Thoracic aorta (tissue), 2 donors: ENCODE data around the gene PAQR7. TPM values are rescaled to one million over a fixed set of nuclear protein-coding genes. Genes with fewer than 3 reads are reported as not detected.

ENCODE experiments used
- ATAC-seq: fragments of 150-250 bp; one replicate; pipeline ENCODE4 v1.8.0; 2017; ENCODE audit warnings: low read depth; ENCODE audit not compliant: insufficient number of reproducible peaks, low FRiP score
- DNase-seq: peaks from one replicate; pipeline ENCODE4 v3.0.0-alpha.2; 2020; ENCODE audit warnings: low spot score
- H3K27ac ChIP-seq, 2 donors: fragments of 200-600 bp; sonication (generic); 1 replicate in 1 of 2; 2 replicates in 1 of 2; pipeline ENCODE4 v1.5.1; 2016; ENCODE audit warnings: mild to moderate bottlenecking in 2 of 2, moderate library complexity in 2 of 2
- H3K27me3 ChIP-seq: fragments of 200-600 bp; sonication (generic); replicated peaks from 2 replicates; pipeline ENCODE4 v1.6.0; 2016; ENCODE audit warnings: mild to moderate bottlenecking; ENCODE audit not compliant: insufficient read depth
- H3K36me3 ChIP-seq: fragments of 200-600 bp; sonication (generic); one replicate; pipeline ENCODE4 v1.5.1; 2016
- H3K4me1 ChIP-seq, 2 donors: fragments of 200-600 bp; sonication (generic); 1 replicate in 1 of 2; 2 replicates in 1 of 2; pipeline versions ENCODE4 v1.5.1 to v1.6.0; 2016; ENCODE audit warnings: low read depth in 2 of 2, mild to moderate bottlenecking in 1 of 2; ENCODE audit not compliant: control insufficient read depth in 1 of 2
- H3K4me3 ChIP-seq: fragments of 200-600 bp; sonication (generic); 2 replicates; pipeline ENCODE4 v1.5.1; 2016; ENCODE audit warnings: mild to moderate bottlenecking
- H3K9me3 ChIP-seq: fragments of 200-600 bp; sonication (generic); 2 replicates; pipeline ENCODE4 v1.5.1; 2016
- total RNA-seq, 2 donors: library from RNA; depleted of rRNA; stranded (reverse); fragments of >200 nt; gene quantifications; one replicate each; pipeline versions ENCODE4 v1.1.0 to v1.2.3, GENCODE V29; 2016
- TF ChIP-seq, protein P1 (sequence below): fragments of 200-600 bp; sonication (generic); IDR thresholded peaks from one replicate; pipeline ENCODE4 v1.5.1; 2019; ENCODE audit warnings: antibody characterized with exemption

Gene PAQR7
- total RNA-seq, 2 donors from 2014 or later = 7.0 to 7.1 TPM

DNA sequence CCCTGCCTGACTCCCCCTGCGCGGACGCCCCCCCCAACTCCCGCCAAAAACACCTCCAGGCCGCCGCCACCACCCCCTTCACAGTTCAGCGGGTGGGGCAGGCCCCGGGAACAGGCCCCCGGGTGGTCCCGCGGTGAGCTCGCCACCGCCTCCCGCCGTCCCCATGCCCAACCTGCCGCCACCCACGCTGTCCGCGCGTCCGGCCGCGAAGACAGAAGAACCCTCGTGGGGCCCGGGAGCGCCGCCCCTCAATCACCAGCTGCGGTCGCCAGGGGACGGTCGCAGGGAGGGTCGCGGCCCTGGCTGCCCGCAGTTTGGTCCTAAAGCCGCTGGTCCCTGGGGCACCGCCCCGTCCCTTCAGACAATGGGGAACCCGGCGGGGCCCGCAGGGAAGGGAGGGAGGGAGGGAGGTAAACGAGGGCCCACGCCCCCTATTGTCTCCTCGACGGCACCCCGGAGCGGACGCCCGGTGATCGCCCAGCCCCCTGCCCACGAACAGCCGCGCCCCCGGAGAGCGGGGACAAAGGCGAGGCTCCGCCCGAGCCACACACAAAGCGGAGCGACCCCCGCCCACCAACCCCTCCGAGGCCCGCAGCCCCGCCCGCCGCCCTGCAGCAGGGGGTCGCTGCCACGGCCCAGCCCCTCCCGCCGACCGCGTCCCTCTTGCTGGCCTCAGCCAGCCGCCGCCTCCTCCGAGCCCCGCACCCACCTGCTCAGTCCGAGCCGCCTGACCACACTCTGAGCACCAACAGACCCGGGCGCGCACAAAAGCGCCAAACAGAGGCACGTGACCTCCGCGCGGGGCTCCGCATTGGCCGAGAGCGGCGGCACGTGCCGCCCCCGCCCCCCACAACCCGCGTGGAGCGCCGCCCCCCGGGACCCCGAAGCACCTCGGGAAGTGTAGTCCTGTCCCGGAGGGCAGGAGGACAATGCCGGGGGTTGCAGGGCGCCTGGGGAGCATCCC, 30.5 kb upstream of the PAQR7 start, which contains the start of gene STMN1:
TSS of gene STMN1 (minus strand) at position 740 of the 964 bp plus-strand sequence. CDS start 1,743 bp downstream, outside the sequence.
- Histone ChIP-seq H3K36me3 (no peaks in the 10 kb centered on the region), H3K4me1 (peaks cover 3 to 20% of the 10 kb centered on the region in 2 donors), H3K9me3 (no peaks in the 10 kb centered on the region), H3K4me3 (peak within 1 kb of the TSS; percentile 88), H3K27ac (peak within 1 kb of the TSS; percentile 43 to 54), H3K27me3 (no peaks in the 10 kb centered on the region)
- DNase-seq (peak; percentile 58), ATAC-seq (peak; percentile 37)
- TF ChIP-seq, protein P1, sequence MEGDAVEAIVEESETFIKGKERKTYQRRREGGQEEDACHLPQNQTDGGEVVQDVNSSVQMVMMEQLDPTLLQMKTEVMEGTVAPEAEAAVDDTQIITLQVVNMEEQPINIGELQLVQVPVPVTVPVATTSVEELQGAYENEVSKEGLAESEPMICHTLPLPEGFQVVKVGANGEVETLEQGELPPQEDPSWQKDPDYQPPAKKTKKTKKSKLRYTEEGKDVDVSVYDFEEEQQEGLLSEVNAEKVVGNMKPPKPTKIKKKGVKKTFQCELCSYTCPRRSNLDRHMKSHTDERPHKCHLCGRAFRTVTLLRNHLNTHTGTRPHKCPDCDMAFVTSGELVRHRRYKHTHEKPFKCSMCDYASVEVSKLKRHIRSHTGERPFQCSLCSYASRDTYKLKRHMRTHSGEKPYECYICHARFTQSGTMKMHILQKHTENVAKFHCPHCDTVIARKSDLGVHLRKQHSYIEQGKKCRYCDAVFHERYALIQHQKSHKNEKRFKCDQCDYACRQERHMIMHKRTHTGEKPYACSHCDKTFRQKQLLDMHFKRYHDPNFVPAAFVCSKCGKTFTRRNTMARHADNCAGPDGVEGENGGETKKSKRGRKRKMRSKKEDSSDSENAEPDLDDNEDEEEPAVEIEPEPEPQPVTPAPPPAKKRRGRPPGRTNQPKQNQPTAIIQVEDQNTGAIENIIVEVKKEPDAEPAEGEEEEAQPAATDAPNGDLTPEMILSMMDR = peak; percentile 12

DNA sequence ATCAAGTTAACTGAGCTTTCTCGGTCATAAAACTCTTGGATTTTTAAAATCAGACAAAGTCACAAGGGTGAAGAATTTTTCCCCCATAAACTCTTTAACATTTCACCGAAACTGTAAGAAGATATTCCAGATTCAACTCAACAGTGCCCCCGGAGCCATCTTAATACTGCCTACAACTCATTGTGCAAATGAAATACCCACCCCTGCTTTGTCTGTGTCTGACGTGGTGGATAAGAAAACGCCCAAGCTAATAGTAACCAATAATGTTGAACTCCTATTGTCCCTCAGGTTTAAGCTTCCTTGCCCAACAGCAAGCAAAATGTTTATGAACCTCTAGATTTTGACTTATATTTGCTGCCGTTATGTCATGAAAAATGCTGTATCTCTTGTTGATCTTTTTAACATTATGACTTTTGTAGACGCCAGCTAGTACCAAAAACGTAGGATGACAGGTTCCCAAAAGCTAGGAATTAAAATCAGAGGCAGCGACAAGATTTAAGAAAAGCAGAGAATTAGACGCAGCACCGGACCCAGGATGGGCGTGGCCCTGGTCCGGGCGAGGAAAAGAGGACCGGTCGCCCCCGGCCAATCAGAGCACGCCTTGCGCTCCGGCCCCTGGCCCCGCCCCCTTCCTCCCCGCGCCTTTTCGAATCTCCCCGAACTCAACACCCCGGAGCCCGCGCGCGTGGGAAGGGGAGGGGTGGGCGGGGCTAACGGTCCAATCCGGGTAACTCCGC, 29.6 kb upstream of the PAQR7 start:
- TF ChIP-seq, protein P1 = no peak
- Histone ChIP-seq H3K27ac (peak overlapping the region; percentile 9 to 54), H3K36me3 (no peaks in the 10 kb centered on the region), H3K9me3 (no peaks in the 10 kb centered on the region), H3K4me1 (peaks cover 3 to 20% of the 10 kb centered on the region in 2 donors), H3K27me3 (no peaks in the 10 kb centered on the region), H3K4me3 (peak overlapping the region; percentile 88)
- DNase-seq (peak; percentile 53), ATAC-seq (peak; percentile 55)

DNA sequence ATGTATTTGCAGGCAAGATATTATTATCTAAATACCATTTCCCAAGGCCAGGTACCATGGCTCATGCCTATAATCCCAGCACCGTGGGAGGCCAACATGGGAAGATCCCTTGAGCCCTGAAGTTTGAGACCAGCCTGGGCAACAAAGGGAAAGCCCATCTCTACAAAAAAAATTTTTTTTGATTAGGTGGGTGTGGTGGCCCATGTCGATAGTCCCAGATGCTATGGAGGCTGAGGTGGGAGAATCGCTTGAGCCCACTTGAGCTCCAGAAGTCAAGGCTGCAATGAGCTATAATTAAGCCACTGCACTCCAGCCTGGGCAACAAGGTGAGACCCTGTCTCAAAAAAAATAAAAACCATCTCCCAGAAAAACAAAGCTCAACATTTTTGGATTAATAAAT, 28.5 kb upstream of the PAQR7 start:
- no peak for ATAC-seq
- Histone ChIP-seq H3K36me3 (no peaks in the 10 kb centered on the region), H3K27ac (no peak overlapping the region), H3K4me1 (peaks cover 3 to 20% of the 10 kb centered on the region in 2 donors), H3K9me3 (no peaks in the 10 kb centered on the region), H3K4me3 (no peak overlapping the region), H3K27me3 (no peaks in the 10 kb centered on the region)
- TF ChIP-seq, protein P1 = no peak
- DNase-seq = no peak

DNA sequence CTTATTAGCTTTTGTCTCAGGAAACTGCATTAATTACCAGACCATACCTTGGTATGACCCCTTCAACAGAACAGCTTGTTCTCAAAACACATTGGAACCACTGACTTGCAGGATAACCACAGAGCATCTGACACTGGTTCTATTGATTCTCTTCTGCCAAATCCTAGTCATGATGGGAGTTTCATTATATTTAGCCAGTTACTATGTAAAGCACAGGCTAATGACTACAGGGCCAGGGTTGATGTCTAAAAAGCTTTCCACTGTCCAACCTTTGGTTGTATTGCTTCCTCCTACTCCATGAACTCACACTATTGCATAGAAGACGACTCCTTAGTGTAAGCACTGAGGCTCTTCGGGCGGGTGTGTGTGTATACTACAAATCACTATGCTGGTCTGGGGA, 27.0 kb upstream of the PAQR7 start:
- no peak for DNase-seq
- H3K27ac ChIP-seq = no peak overlapping the region
- H3K9me3 ChIP-seq = no peaks in the 10 kb centered on the region
- ATAC-seq = no peak
- no peaks in the 10 kb centered on the region for H3K27me3 ChIP-seq
- H3K36me3 ChIP-seq = no peaks in the 10 kb centered on the region
- H3K4me3 ChIP-seq = no peak overlapping the region
- TF ChIP-seq, protein P1 = no peak
- peaks cover 3 to 20% of the 10 kb centered on the region in 2 donors for H3K4me1 ChIP-seq

DNA sequence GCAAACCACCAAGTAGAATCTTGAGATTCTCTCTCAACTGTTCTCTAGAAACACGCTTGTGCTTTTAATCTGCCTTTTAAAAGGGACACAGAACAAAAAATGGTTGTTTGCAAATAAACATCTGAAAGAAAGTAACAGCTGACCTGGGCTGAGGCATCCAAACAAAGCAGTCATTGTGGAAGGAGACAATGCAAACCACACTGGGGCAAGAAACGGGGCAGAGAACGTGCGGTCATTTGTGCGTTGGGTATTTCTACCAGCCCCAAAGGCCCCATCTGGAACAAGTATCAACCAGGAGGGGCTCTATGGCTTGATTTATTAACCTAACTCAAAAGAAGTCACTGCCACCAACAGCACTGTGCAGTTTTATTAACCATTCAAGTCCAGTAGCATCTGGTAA, 24.7 kb upstream of the PAQR7 start:
- TF ChIP-seq, protein P1 = no peak
- no peaks in the 10 kb centered on the region for H3K27me3 ChIP-seq
- peaks cover 3 to 17% of the 10 kb centered on the region in 2 donors for H3K4me1 ChIP-seq
- no peak for ATAC-seq
- DNase-seq = no peak
- no peaks in the 10 kb centered on the region for H3K9me3 ChIP-seq
- H3K36me3 ChIP-seq = no peaks in the 10 kb centered on the region
- H3K4me3 ChIP-seq = no peak overlapping the region
- H3K27ac ChIP-seq = no peak overlapping the region
